K562 (cell line): ENCODE measurements around the gene MARS1. TPM values are rescaled to one million over a fixed set of nuclear protein-coding genes. Genes with fewer than 3 reads are reported as not detected.

Experiments used
- BRF1 ChIP-seq: IDR thresholded peaks from 3 replicates; pipeline ENCODE4 v1.6.1; 2011; ENCODE audit warnings: borderline replicate concordance, mild to moderate bottlenecking; ENCODE audit not compliant: insufficient read length; ENCODE audit errors: extremely low read depth
- HDAC1 ChIP-seq, 2 experiments: fragments of 450-650 bp; IDR thresholded peaks; 2 replicates each; pipeline ENCODE4 v1.6.1; 2016 to 2017; ENCODE audit warnings: inconsistent platforms in 1 of 2, mild to moderate bottlenecking in 1 of 2, moderate library complexity in 1 of 2
- KAT8 ChIP-seq: fragments of 450-650 bp; IDR thresholded peaks from 2 replicates; pipeline ENCODE4 v1.6.1; 2016; ENCODE audit warnings: low read depth, mild to moderate bottlenecking
- PCBP1 ChIP-seq: fragments of 200-400 bp; formaldehyde crosslinking; IDR thresholded peaks from 2 replicates; pipeline ENCODE4 v1.6.1; 2018; ENCODE audit warnings: mild to moderate bottlenecking, low read depth, low read length; ENCODE audit not compliant: poor library complexity, severe bottlenecking
- PHF8 ChIP-seq: fragments of 200-600 bp; sonication (generic); IDR thresholded peaks from 2 replicates; pipeline ENCODE4 v1.6.1; 2012; ENCODE audit warnings: mixed run types, mild to moderate bottlenecking, inconsistent platforms, low read length, moderate library complexity, borderline replicate concordance
- RB1 ChIP-seq: fragments of 450-650 bp; IDR thresholded peaks from 2 replicates; pipeline ENCODE4 v1.6.1; 2017; ENCODE audit warnings: low read depth, mild to moderate bottlenecking
- STAT5A ChIP-seq: IDR thresholded peaks from 2 replicates; pipeline ENCODE4 v1.6.1; 2012; ENCODE audit warnings: low read length, inconsistent platforms, borderline replicate concordance
- TAL1 ChIP-seq: fragments of 450-650 bp; IDR thresholded peaks from 2 replicates; pipeline ENCODE4 v1.6.1; 2016; ENCODE audit warnings: mild to moderate bottlenecking
- TBP ChIP-seq: optimal IDR thresholded peaks from 2 replicates; pipeline ENCODE3; 2011; ENCODE audit warnings: low read depth, low read length, improper control_type of control experiment
- ZBTB8A ChIP-seq: fragments of 450-650 bp; IDR thresholded peaks from 2 replicates; pipeline ENCODE4 v1.6.1; 2018; ENCODE audit warnings: mild to moderate bottlenecking, moderate library complexity; ENCODE audit not compliant: partially characterized antibody
- ZNF311 ChIP-seq: fragments of 250-450 bp; sonication (Bioruptor Pico); IDR thresholded peaks from 2 replicates; pipeline ENCODE4 v1.4.0; 2020; ENCODE audit warnings: mild to moderate bottlenecking, moderate library complexity
- polyA plus RNA-seq, 8 experiments: library from polyadenylated mRNA; depleted of rRNA in 4 of 8; stranded (reverse) in 5 of 8; unstranded in 3 of 8; fragments of >200 nt; fragmentation: Nextera tagmentation in 2 of 8; fragmentation: Illumina TruSeq in 1 of 8; extraction: Ambion mirVana in 2 of 8; extraction: Trizol in 1 of 8; gene quantifications; 2 replicates each; pipeline versions ENCODE4 v1.2.1 to v1.2.3, GENCODE V29; 2011 to 2014; ENCODE audit warnings: inconsistent platforms in 1 of 8, missing spikeins in 1 of 8
- total RNA-seq, 7 experiments: library from RNA; depleted of rRNA in 6 of 7; stranded (reverse); fragments of >200 nt in 6 of 7; fragmentation: Illumina TruSeq in 2 of 7; extraction: Trizol in 2 of 7; gene quantifications; 2 replicates each; pipeline versions ENCODE4 v1.2.1 to v1.2.3, GENCODE V29; 2011 to 2021; ENCODE audit warnings: low replicate concordance in 1 of 7
- TF ChIP-seq, protein P1 (sequence below), 2 experiments: IDR thresholded peaks; 2 replicates each; pipeline ENCODE4 v1.6.1; 2011; ENCODE audit warnings: borderline replicate concordance in 1 of 2, control low read depth in 1 of 2, low read depth in 1 of 2, low read length in 1 of 2, mild to moderate bottlenecking in 1 of 2, mixed read lengths in 1 of 2, moderate library complexity in 1 of 2; ENCODE audit not compliant: insufficient read depth in 1 of 2, insufficient read length in 1 of 2, poor library complexity in 1 of 2, severe bottlenecking in 1 of 2; ENCODE audit errors: extremely low read depth in 1 of 2
- TF ChIP-seq, protein P2 (sequence below): sonication (generic); formaldehyde crosslinking; IDR thresholded peaks from 2 replicates; pipeline ENCODE4 v1.8.1; 2023; ENCODE audit warnings: mild to moderate bottlenecking, missing genetic modification reagents
- TF ChIP-seq, protein P3 (sequence below), 2 experiments: IDR thresholded peaks; 2 replicates each; pipeline ENCODE4 v1.6.1; 2012; ENCODE audit warnings: improper control_type of control experiment in 2 of 2, low read depth in 2 of 2, low read length in 2 of 2, borderline replicate concordance in 1 of 2
- TF ChIP-seq, protein P4 (sequence below), 2 experiments: IDR thresholded peaks in 1 of 2; conservative IDR thresholded peaks in 1 of 2; 2 replicates each; pipeline ENCODE4 v1.6.1; 2016; ENCODE audit warnings: low read depth in 2 of 2, mild to moderate bottlenecking in 1 of 2, missing compliant biosample characterization in 1 of 2, missing genetic modification characterization in 1 of 2, moderate library complexity in 1 of 2
- TF ChIP-seq, protein P5 (sequence below): sonication (generic); formaldehyde crosslinking; IDR thresholded peaks from 2 replicates; pipeline ENCODE4 v1.8.1; 2023; ENCODE audit warnings: mild to moderate bottlenecking, missing genetic modification reagents, moderate library complexity

MARS1 gene
- total and polyA plus RNA-seq, 9 of the 15 experiments (the other 6 are each of a cell fraction or from before 2014, with no cell fraction given), result 117 to 382 (median 220) TPM

DNA sequence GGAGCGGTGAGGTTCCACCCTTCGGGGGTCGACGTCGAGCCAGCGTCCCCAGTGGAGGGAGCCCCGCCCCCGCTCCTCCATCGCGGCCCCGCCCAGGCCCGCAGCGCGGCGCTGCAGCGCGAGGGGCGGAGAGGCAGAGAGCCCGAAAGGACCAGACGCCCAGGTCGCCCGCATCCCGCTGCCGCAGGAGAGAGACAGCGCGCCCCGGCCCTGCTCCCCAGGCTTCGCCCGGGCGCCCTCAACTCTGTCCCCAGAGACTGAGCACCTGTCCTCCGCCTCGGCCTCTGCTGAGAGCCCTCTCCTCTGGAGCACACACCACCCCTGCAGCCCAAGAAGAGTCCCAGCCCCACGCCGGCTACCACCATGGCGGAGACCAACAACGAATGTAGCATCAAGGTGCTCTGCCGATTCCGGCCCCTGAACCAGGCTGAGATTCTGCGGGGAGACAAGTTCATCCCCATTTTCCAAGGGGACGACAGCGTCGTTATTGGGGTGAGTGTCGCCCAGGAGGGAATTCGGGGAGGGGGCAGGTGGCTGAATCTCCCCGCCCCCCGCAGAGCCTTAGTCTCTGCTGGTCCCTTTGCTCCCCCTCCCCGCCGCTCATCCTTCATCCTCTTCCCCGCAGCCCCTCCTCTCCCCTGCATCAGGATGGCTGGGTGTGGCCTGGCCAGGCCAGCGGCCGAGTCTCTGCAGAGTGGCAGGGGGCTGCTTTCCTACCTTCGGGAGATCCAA is 62.2 kb downstream of the MARS1 start, which contains the start of gene KIF5A (continued):
- TF ChIP-seq BRF1 (no peak), TAL1 (no peak), ZBTB8A (no peak), PHF8 (peak; percentile 44; the same call in 1 of the 2 replicates), STAT5A (no peak), KAT8 (no peak), PCBP1 (peak; percentile 72), ZNF311 (CRISPR knock-in tag) (no peak), RB1 (peak; percentile 55; the same call in 1 of the 2 replicates), TBP (peak; percentile 55), HDAC1 (IDR thresholded peaks at IDR 0.05) (0 out of 4 replicates have a peak, but pooled peaks of 1 of the 2 experiments have one; percentile 10)
- TF ChIP-seq, protein P1, sequence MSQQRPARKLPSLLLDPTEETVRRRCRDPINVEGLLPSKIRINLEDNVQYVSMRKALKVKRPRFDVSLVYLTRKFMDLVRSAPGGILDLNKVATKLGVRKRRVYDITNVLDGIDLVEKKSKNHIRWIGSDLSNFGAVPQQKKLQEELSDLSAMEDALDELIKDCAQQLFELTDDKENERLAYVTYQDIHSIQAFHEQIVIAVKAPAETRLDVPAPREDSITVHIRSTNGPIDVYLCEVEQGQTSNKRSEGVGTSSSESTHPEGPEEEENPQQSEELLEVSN (IDR thresholded peaks at IDR 0.05; ENCODE audit: borderline replicate concordance in 1 of 2, extremely low read depth in 1 of 2, insufficient read depth in 1 of 2, insufficient read length in 1 of 2, low read depth in 1 of 2, low read length in 1 of 2, poor library complexity in 1 of 2, severe bottlenecking in 1 of 2), result peak in 1 of 2 experiments; percentile 72
- TF ChIP-seq, protein P2, sequence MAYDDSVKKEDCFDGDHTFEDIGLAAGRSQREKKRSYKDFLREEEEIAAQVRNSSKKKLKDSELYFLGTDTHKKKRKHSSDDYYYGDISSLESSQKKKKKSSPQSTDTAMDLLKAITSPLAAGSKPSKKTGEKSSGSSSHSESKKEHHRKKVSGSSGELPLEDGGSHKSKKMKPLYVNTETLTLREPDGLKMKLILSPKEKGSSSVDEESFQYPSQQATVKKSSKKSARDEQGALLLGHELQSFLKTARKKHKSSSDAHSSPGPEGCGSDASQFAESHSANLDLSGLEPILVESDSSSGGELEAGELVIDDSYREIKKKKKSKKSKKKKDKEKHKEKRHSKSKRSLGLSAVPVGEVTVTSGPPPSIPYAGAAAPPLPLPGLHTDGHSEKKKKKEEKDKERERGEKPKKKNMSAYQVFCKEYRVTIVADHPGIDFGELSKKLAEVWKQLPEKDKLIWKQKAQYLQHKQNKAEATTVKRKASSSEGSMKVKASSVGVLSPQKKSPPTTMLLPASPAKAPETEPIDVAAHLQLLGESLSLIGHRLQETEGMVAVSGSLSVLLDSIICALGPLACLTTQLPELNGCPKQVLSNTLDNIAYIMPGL (CRISPR knock-in tag), result no peak
- TF ChIP-seq, protein P3, sequence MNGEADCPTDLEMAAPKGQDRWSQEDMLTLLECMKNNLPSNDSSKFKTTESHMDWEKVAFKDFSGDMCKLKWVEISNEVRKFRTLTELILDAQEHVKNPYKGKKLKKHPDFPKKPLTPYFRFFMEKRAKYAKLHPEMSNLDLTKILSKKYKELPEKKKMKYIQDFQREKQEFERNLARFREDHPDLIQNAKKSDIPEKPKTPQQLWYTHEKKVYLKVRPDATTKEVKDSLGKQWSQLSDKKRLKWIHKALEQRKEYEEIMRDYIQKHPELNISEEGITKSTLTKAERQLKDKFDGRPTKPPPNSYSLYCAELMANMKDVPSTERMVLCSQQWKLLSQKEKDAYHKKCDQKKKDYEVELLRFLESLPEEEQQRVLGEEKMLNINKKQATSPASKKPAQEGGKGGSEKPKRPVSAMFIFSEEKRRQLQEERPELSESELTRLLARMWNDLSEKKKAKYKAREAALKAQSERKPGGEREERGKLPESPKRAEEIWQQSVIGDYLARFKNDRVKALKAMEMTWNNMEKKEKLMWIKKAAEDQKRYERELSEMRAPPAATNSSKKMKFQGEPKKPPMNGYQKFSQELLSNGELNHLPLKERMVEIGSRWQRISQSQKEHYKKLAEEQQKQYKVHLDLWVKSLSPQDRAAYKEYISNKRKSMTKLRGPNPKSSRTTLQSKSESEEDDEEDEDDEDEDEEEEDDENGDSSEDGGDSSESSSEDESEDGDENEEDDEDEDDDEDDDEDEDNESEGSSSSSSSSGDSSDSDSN (IDR thresholded peaks at IDR 0.05; ENCODE audit: borderline replicate concordance in 1 of 2, low read depth in 2 of 2, low read length in 2 of 2), result 0 out of 4 replicates have a peak, but pooled peaks of 1 of the 2 experiments have one; percentile 57
- TF ChIP-seq, protein P4, sequence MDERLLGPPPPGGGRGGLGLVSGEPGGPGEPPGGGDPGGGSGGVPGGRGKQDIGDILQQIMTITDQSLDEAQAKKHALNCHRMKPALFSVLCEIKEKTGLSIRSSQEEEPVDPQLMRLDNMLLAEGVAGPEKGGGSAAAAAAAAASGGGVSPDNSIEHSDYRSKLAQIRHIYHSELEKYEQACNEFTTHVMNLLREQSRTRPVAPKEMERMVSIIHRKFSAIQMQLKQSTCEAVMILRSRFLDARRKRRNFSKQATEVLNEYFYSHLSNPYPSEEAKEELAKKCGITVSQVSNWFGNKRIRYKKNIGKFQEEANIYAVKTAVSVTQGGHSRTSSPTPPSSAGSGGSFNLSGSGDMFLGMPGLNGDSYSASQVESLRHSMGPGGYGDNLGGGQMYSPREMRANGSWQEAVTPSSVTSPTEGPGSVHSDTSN (CRISPR knock-in tag; IDR thresholded peaks at IDR 0.05; ENCODE audit: low read depth), result no peak
- TF ChIP-seq, protein P4 (tag; conservative IDR thresholded peaks at IDR 0.05; ENCODE audit: low read depth), result no peak
- TF ChIP-seq, protein P5, sequence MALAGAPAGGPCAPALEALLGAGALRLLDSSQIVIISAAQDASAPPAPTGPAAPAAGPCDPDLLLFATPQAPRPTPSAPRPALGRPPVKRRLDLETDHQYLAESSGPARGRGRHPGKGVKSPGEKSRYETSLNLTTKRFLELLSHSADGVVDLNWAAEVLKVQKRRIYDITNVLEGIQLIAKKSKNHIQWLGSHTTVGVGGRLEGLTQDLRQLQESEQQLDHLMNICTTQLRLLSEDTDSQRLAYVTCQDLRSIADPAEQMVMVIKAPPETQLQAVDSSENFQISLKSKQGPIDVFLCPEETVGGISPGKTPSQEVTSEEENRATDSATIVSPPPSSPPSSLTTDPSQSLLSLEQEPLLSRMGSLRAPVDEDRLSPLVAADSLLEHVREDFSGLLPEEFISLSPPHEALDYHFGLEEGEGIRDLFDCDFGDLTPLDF (CRISPR knock-in tag), result no peak
